EH (cell line): ENCODE results near the gene MRPS18B.

ENCODE experiments used
- DNase-seq: peaks from one replicate; pipeline ENCODE4 v3.0.0-alpha.2; 2015; ENCODE audit warnings: low read depth

Gene MRPS18B

DNA sequence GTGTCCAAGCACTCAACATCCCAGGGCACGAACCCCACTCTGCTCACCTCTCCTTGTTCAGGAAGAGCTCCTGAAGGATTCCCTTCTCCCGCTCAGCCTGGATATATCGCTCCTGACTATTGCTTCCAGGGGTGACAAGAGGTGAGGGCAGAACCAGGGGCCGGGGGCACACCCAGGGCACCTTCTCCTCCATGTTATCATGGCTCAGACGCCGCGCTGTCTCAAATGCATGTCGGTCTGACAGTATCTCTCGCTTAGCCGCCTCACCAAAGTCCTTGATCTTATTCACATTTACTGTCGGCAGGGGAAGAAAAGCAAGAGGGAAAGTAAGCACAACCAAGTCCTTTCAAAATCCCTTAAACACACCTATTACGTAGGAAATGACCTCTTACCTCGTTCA is 13.7 kb upstream of the MRPS18B start:
- DNase-seq, result no peak

GRCh38 chr6:30610065-30610464 is 7.6 kb upstream of the MRPS18B start:
- no peak for DNase-seq

DNA sequence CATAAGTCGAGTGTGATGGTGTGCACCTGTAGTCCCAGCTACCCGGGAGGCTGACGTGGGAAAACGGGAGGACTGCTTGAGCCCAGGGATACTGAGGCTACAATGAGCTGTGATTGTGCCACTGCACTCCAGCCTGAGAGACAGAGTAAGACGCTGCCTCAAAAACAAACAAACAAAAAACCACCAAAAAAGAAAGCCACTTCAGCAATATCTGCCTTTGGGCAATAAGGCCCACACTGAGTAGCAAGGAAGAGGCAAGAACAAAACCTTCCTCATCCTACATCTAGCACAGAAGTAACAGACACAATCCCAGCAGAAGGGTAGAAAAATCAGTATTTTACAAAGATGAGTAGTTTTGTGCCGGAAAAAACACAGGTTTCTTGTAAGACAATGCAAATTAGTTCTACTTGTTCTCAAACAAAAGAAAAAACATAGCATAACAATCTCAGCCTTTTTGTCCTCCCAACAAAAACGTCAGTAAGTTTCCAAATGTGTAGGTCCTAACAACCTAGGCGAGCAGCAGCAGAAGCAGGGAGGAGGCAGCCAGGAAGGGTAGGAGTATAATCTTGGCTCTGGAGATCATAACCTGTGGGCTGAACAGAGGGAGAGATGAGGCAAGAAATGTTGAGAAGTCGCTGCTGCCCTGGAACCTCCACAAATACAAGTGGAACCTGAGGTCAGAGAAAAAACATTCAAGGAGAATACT is 6.3 kb upstream of the MRPS18B start:
- no peak for DNase-seq

- DNase-seq, result no peak
These were observed 5.8 kb upstream of the MRPS18B start for GRCh38 chr6:30611856-30612194.

- DNase-seq, result peak; percentile 58
These were observed 5.4 kb upstream of the MRPS18B start for GRCh38 chr6:30612213-30612612.

GRCh38 chr6:30612687-30613248 is 4.9 kb upstream of the MRPS18B start:
- DNase-seq, result peak; percentile 77

- peak; percentile 27 for DNase-seq
These were observed 4.2 kb upstream of the MRPS18B start for GRCh38 chr6:30613251-30614043.

DNA sequence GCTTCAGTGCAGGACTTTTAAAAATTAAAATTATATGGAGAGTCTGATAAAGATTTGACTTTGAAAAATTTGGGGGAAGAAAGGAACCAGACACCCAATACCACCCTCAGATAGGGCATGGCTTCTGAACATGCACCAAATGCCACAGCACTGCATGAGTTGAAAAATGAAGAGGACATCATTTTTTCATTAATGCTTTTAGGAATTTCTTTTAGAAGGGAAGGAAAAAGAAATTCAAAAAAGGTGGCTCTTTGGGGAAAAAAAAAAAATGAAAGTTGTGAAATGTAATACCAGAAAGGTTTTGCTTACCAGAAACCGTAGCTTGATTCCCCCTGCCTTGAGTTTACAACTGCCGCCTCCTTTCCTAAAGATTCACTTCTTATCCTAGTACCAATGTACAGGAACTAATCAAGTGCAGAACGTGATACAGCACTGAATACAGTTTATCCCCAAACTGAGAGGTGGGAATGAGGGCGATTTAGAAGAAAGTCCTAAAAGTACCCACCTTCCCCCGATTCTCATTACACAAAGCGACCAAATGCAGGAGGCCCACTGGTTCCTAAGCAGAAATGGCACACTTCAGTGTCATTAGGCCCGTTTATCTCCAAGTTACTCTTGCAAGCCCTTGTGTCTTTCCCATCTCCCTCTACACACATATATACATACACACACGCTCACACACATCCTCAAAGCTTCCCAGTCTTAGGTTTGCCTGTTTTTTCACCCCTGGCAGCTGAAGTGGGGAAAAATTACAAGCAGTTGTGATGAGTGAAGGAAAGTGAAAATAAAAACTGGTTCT is 3.4 kb upstream of the MRPS18B start:
- DNase-seq, result peak; percentile 19

GRCh38 chr6:30614843-30615218 is 2.8 kb upstream of the MRPS18B start:
- DNase-seq, result peak; percentile 99

DNA sequence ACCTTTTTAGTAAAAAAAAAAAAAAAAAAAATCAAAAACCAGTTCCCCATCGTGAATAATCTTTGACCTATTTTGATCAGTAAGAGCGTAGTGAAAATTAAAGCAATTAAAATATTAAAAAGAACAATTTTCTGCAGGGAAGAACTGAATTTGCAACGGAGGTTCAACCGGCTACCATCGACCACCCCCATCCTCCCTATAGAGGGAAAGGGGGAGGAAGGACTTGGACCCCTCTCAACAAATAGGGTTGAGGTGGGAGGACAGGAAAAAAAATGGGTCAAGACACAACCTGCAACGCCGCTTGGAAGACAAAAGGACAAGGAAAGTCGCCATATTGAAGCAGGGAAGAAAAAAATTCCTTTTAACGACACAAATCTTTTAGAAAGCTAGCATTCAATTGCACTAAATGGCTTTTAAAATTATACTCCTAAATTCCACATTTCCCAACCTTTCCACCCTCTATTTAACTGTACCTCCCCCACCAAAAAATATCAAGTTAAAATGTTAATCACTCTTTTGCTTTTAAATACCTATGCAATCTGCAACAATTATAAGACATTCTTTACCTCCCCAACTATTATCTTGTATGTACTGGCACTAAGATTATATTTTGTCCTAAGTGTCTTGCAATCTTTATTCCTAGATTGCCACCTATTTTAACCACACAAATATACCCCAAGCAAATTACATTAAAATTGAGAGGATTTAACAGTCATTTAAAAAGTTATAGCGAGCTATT is 2.3 kb upstream of the MRPS18B start:
- peak; percentile 92 for DNase-seq

DNA sequence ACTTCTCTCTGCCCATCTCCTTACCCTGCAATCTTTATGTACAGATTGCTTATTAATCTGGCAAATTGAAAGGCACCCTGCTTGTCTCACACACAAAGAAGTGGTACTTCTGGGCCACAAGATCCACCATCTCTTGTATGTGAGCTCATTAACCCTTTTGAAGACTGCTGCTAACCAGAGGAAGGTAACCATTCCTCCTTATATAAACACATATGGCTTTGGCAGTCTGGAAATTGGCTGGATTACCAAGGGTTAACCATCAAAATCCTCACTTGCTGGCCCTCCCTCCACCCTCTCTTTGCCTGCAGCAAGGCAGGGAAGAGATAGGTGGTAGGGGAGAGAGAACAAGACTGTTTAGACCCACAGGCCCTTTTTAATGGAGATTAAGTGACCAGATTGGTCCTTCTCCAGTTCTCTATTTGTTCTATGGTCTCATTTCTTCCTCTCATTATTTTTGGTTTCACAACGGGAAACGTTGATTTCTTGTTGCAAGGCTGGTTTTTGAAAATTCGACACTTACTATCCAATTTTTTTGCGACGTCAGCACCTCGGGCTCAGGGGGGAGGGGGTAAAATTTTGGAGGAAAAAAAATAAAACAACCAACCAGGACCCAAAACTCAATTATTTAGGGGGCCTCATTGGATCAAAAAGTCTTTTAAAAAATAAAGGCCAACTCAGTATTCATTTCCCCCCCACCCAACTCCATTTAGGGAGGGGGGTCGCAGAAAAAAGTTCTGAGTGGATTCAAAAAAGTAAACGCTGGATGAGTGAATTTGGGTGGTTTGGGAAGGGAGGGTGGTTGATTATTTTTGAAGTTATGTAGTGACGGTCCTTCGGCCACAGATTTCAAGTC is 1.5 kb upstream of the MRPS18B start:
- DNase-seq, result peak; percentile 46

DNA sequence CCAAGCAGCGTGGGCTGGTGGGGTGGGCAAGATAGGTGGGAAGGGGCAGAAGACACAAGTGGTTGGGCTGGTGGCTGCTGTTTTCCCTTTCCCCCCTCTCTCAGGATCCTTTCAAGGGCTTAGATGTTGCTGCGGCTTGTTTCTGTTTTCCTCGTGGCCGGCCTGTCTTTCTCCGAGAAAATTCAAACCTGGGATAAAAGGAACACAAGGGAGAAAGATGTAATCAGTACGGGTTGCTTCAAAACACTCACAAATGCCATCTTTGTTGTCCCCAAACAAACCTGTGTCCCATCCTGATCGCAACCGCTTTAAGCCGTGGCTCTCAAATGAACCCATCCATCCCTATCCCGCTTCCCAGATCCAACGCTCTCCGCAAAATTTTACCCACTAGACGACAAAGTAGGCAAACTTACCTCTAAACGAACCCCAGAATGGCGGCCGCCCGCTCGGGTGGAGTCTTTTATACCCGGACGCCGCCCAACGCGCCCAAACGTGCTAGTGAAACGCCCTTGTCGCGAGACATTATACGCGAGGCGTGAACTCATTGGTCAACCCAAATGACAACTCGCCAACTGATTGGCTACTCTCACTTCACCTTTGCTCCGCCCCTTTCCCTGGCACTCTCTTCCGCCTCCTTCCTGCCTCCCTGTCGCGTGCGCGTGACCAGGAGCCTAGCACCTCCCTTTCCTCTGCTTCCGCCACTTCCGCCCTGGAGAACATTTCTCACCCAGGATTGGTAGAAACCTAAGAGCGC is 652 bp upstream of the MRPS18B start, which contains the start of gene PPP1R10:
PPP1R10 (minus strand) TSS at position 433 of the 754 bp plus-strand sequence. CDS start 7,299 bp downstream, outside the sequence.
- peak; percentile 100 for DNase-seq

DNA sequence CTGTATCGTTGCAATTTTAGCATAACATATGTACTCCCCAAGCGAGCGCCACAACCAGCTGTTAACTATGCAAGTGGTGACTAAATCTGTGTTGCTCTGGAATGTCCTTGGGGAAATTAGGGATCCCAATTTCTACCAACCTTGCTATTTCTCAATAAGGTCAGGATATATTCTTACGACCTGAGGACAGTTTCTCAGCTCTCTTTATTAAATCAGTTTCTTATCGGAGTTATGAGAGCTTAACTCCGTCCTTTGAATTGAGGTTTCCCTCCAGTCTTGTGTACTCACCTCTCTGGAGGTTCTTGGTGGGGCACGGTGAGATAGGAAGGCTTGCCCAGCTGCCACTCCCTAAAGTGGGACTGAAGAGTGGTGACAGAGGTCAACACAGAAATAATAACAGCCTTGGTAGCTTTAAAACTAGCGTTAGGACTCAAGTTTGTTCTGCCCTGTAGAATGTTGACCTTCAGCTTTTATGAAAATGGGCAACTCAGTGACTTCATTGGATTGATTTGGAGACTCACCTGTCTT is 694 bp downstream of the MRPS18B start:
- no peak for DNase-seq

- DNase-seq, result no peak
These were observed 1.9 kb downstream of the MRPS18B start for GRCh38 chr6:30619561-30619960.

DNA sequence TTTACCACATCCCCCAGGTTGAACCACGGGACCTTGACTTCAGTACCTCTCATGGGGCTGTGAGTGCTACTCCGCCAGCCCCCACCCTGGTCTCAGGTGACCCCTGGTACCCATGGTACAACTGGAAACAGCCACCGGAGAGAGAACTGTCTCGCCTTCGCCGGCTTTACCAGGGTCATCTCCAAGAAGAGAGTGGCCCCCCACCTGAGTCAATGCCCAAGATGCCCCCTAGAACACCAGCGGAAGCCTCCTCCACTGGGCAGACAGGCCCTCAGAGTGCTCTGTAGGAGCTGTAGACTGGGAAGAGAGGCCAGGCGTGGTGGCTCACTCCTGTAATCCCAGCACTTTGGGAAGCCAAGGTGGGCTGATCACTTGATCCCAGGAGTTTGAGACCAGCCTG is 7.9 kb downstream of the MRPS18B start:
- DNase-seq, result no peak

DNA sequence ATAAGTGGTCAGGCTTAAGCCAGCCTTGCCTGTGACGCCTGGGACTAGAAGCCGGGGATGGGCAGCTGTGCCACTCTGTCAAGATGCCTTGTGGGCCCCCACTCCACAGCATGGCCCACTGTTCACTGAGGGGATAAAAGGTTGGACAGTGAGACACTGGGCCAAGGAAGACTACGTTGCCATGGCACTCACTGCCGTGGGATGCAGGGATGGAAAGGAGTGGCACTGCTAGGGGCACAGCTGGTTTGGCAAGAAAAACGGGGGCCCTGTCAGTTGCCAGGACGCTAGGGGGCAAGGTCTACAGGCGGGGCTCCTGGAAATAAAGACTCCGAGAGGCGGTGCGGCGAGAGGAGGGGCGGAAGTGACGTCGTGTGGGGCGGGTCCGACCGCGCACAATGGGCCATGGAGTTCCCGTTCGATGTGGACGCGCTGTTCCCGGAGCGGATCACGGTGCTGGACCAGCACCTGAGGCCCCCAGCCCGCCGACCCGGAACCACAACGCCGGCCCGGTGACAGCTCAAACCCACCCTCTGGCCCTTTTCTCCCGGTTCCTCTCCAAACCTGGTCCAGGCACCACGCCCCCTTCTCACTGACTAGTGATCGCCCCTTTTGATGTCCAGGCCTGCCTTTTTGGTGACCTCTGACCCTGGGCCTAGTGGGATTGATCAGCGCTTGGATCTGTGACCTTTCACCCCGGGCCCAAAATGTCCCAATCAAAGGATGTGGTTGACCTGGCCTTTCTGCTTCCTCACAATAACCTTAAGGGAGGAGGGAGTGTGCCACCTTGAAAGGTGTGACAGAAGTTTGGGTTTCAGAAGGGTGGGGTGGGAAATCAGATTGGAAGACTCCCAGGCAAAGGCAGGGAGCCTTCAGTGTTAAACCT is 9.1 kb downstream of the MRPS18B start, which contains the start of gene ATAT1:
ATAT1 (plus strand) TSS at position 391 of the 883 bp plus-strand sequence.
- DNase-seq, result peak; percentile 79

GRCh38 chr6:30635834-30636233 is 18.2 kb downstream of the MRPS18B start:
- no peak for DNase-seq

DNA sequence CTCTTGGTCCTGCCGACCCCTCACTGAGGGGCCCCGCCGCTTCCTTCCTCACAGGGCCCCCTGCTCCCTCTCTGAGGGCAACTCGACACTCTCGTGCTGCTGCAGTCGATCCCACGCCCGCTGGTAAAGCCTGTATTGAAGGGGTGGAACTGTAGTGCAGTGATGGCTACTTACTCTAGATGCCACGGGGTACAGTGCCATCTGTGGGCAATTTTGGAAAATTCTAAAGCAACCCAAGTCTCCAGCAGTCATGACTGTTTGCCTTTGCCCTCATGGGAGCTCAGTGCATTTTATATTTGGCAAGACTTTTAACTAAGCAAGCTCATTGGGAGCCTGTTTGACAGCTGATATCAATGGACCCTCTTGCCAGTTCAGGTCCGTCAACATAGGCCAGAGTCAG is 22.8 kb downstream of the MRPS18B start:
- DNase-seq, result no peak

DNA sequence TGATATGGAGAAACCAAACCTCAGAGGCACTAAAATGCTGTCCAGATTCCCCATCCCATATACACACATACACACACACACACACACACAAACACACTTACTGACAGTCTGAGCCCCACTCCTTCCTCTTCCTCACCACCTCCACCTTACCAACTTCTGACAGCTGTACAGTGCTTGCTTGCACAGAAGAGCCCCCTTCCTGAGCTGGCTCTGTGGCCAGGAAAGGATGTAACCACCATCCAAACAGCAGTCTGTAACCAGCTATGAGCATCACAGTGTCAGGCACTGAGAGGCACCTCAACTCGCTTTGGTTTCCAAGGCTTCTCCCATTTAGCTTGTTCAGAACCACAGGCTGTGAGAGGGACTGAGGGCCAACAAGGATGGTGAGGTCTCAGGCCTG is 23.4 kb downstream of the MRPS18B start:
- DNase-seq, result no peak
